ENCODE results near the gene LAMTOR1.

Gene LAMTOR1

DNA sequence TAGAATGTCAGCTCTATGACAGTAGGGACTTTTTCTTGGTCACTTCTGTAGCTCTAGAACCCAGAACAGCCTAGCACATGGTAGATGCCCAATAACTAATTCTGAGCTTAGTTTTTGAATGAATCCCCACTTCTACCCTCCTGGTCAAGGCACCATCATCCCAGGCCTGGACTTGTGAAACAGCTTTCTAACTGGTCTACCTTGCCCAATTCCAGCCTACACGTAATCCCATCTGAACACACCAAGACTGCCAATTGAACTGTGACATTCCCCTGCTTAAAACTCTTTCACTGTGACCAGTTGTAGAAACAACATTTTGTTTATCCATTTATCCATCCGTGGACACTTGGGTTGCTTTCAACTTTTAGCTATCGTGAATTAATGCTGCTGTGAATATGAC, 26.3 kb upstream of the LAMTOR1 start:
- Histone ChIP-seq H3K4me1 (ENCODE audit: insufficient read depth, low read length) (no peaks in the 10 kb centered on the region), H3K27me3 (ENCODE audit: insufficient read depth, low read length, poor library complexity) (no peaks in the 10 kb centered on the region), H3K27ac (ENCODE audit: low read length) (no peak overlapping the region), H3K4me2 (ENCODE audit: insufficient read depth, low read length) (no peak overlapping the region), H3K9ac (ENCODE audit: low read depth, low read length) (no peak overlapping the region), H2AFZ (ENCODE audit: low read depth, low read length) (no peak overlapping the region), H3K9me3 (ENCODE audit: insufficient read depth, low read length, severe bottlenecking) (peaks cover 21% of the 10 kb centered on the region), H4K20me1 (ENCODE audit: insufficient read depth, low read length) (no peaks in the 10 kb centered on the region), H3K79me2 (ENCODE audit: insufficient read depth, low read length) (no peaks in the 10 kb centered on the region), H3K4me3 (ENCODE audit: low read depth in 1 of 2, low read length in 2 of 2) (no peak overlapping the region), H3K36me3 (ENCODE audit: insufficient read depth, low read length) (no peaks in the 10 kb centered on the region)
- DNase-seq (no peak), ATAC-seq (ENCODE audit: insufficient read depth, low read depth) (no peak)
- TF ChIP-seq EZH2 (IDR thresholded peaks at IDR 0.05; ENCODE audit: borderline replicate concordance, low read depth, low read length, severe bottlenecking) = no peak
- TF ChIP-seq, protein P1, sequence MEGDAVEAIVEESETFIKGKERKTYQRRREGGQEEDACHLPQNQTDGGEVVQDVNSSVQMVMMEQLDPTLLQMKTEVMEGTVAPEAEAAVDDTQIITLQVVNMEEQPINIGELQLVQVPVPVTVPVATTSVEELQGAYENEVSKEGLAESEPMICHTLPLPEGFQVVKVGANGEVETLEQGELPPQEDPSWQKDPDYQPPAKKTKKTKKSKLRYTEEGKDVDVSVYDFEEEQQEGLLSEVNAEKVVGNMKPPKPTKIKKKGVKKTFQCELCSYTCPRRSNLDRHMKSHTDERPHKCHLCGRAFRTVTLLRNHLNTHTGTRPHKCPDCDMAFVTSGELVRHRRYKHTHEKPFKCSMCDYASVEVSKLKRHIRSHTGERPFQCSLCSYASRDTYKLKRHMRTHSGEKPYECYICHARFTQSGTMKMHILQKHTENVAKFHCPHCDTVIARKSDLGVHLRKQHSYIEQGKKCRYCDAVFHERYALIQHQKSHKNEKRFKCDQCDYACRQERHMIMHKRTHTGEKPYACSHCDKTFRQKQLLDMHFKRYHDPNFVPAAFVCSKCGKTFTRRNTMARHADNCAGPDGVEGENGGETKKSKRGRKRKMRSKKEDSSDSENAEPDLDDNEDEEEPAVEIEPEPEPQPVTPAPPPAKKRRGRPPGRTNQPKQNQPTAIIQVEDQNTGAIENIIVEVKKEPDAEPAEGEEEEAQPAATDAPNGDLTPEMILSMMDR (IDR thresholded peaks at IDR 0.05; ENCODE audit: borderline replicate concordance, extremely low read depth, low read length, poor library complexity, severe bottlenecking) = no peak

DNA sequence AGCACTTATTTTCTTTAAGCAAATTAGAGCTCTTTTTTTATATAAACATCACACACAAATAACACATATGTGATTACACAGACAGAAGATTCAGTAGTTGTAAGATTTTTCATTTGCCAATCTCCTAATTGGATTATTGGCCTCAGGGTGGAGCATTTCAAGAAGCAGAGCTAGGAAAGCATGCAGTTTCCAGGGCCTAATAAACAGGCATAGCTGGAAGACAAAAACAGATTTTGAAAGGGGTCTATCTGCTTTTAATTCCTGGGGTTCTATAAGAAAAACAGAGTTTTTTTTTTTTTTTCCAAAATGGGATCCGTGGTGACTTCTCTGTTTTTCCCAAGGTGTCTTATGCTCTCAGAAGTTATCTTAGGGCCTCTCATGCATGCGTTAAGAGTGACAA, 24.8 kb upstream of the LAMTOR1 start:
- no peak overlapping the region for H3K9ac ChIP-seq (ENCODE audit: low read depth, low read length)
- H3K27ac ChIP-seq (ENCODE audit: low read length) = no peak overlapping the region
- H3K9me3 ChIP-seq (ENCODE audit: insufficient read depth, low read length, severe bottlenecking) = peaks cover 26% of the 10 kb centered on the region
- H3K4me2 ChIP-seq (ENCODE audit: insufficient read depth, low read length) = no peak overlapping the region
- H3K4me3 ChIP-seq (ENCODE audit: low read depth in 1 of 2, low read length in 2 of 2) = no peak overlapping the region
- DNase-seq (no peak), ATAC-seq (ENCODE audit: insufficient read depth, low read depth) (no peak)
- TF ChIP-seq EZH2 (IDR thresholded peaks at IDR 0.05; ENCODE audit: borderline replicate concordance, low read depth, low read length, severe bottlenecking) = no peak
- TF ChIP-seq, protein P1 (IDR thresholded peaks at IDR 0.05; ENCODE audit: borderline replicate concordance, extremely low read depth, low read length, poor library complexity, severe bottlenecking) = no peak
- no peaks in the 10 kb centered on the region for H4K20me1 ChIP-seq (ENCODE audit: insufficient read depth, low read length)
- H2AFZ ChIP-seq (ENCODE audit: low read depth, low read length) = no peak overlapping the region
- H3K36me3 ChIP-seq (ENCODE audit: insufficient read depth, low read length) = no peaks in the 10 kb centered on the region
- no peaks in the 10 kb centered on the region for H3K4me1 ChIP-seq (ENCODE audit: insufficient read depth, low read length)
- H3K79me2 ChIP-seq (ENCODE audit: insufficient read depth, low read length) = no peaks in the 10 kb centered on the region
- H3K27me3 ChIP-seq (ENCODE audit: insufficient read depth, low read length, poor library complexity) = no peaks in the 10 kb centered on the region

DNA sequence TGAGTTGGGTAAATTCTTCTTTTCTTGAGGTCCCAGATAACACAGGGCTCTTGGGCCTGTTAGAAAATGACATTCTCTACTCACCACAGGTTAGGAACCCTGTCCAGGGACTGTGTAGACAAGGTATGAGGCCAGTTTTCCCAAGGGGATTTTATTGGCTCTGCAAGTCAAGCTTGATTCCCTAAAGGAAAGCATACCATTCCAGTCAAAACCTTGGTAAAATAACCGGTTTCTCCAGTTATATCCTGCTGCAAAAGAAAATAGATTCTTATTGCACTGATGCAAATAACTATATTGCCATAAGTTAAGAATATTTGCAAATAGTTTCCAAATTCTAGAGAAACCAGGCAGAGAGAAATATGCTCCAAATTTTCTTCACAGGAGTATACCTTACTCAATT, 22.9 kb upstream of the LAMTOR1 start:
- Histone ChIP-seq H3K9me3 (ENCODE audit: insufficient read depth, low read length, severe bottlenecking) (peaks cover 26% of the 10 kb centered on the region), H3K4me2 (ENCODE audit: insufficient read depth, low read length) (no peak overlapping the region), H3K27me3 (ENCODE audit: insufficient read depth, low read length, poor library complexity) (no peaks in the 10 kb centered on the region), H3K4me3 (ENCODE audit: low read depth in 1 of 2, low read length in 2 of 2) (no peak overlapping the region), H3K36me3 (ENCODE audit: insufficient read depth, low read length) (no peaks in the 10 kb centered on the region), H3K27ac (ENCODE audit: low read length) (no peak overlapping the region), H2AFZ (ENCODE audit: low read depth, low read length) (no peak overlapping the region), H3K4me1 (ENCODE audit: insufficient read depth, low read length) (no peaks in the 10 kb centered on the region), H4K20me1 (ENCODE audit: insufficient read depth, low read length) (no peaks in the 10 kb centered on the region), H3K9ac (ENCODE audit: low read depth, low read length) (no peak overlapping the region), H3K79me2 (ENCODE audit: insufficient read depth, low read length) (no peaks in the 10 kb centered on the region)
- ATAC-seq (ENCODE audit: insufficient read depth, low read depth) (no peak), DNase-seq (no peak)
- no peak for TF ChIP-seq EZH2 (IDR thresholded peaks at IDR 0.05; ENCODE audit: borderline replicate concordance, low read depth, low read length, severe bottlenecking)
- TF ChIP-seq, protein P1 (IDR thresholded peaks at IDR 0.05; ENCODE audit: borderline replicate concordance, extremely low read depth, low read length, poor library complexity, severe bottlenecking) = no peak

DNA sequence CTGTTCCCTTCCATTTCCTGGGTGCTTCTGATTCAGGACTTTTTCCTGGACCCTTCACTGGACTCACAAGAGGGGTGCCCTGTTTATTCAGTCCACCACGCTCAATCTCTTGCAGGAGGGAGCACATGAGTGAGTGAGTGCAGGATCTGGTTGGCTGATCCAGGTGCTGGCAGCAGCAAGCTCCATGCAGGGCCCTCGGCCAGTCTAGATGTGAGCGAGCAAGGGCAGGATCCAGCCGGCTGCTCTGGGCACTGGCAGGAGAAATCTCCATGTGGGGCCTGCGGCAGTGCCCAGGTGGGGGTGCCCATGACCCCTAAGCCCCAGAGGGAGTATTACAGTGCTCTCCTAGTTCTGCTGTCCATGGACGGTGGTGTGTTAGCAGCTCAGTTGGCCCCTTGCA, 20.9 kb upstream of the LAMTOR1 start:
- no peak overlapping the region for H3K4me2 ChIP-seq (ENCODE audit: insufficient read depth, low read length)
- H3K79me2 ChIP-seq (ENCODE audit: insufficient read depth, low read length) = no peaks in the 10 kb centered on the region
- H3K9me3 ChIP-seq (ENCODE audit: insufficient read depth, low read length, severe bottlenecking) = peaks cover 26% of the 10 kb centered on the region
- ATAC-seq (ENCODE audit: insufficient read depth, low read depth) = no peak
- H2AFZ ChIP-seq (ENCODE audit: low read depth, low read length) = no peak overlapping the region
- no peak overlapping the region for H3K9ac ChIP-seq (ENCODE audit: low read depth, low read length)
- H3K4me3 ChIP-seq (ENCODE audit: low read depth in 1 of 2, low read length in 2 of 2) = no peak overlapping the region
- no peak overlapping the region for H3K27ac ChIP-seq (ENCODE audit: low read length)
- TF ChIP-seq, protein P1 (IDR thresholded peaks at IDR 0.05; ENCODE audit: borderline replicate concordance, extremely low read depth, low read length, poor library complexity, severe bottlenecking) = no peak
- no peak for TF ChIP-seq EZH2 (IDR thresholded peaks at IDR 0.05; ENCODE audit: borderline replicate concordance, low read depth, low read length, severe bottlenecking)
- no peaks in the 10 kb centered on the region for H3K36me3 ChIP-seq (ENCODE audit: insufficient read depth, low read length)
- H3K27me3 ChIP-seq (ENCODE audit: insufficient read depth, low read length, poor library complexity) = no peaks in the 10 kb centered on the region
- DNase-seq = no peak
- no peaks in the 10 kb centered on the region for H3K4me1 ChIP-seq (ENCODE audit: insufficient read depth, low read length)
- no peaks in the 10 kb centered on the region for H4K20me1 ChIP-seq (ENCODE audit: insufficient read depth, low read length)
